Measurements from ENCODE around the gene METTL4. TPM values are rescaled to one million over a fixed set of nuclear protein-coding genes. Genes with fewer than 3 reads are reported as not detected.
"Not testable (repeated sequence)": the region's sequence is repeated elsewhere in the genome, so short reads cannot be mapped to it uniquely, and the experiment has no call there.

Gene METTL4
- total RNA-seq, 4 donors from 2014 or later, result 2.2 to 14.0 (median 5.4) TPM

GRCh38 chr18:2532797-2533196, 38.5 kb downstream of the METTL4 start:
- no peak for DNase-seq
- intact Hi-C loops (cut with DNase I; ENCODE audit: low total_unique reads), result no loop called here
- Histone ChIP-seq H3K27me3 (no peaks in the 10 kb centered on the region), H3K4me3 (no peak overlapping the region), H3K9me3 (no peaks in the 10 kb centered on the region), H3K4me1 (no peaks in the 10 kb centered on the region), H3K36me3 (peaks cover 0 to 4% (median 0%) of the 10 kb centered on the region in 4 donors), H3K27ac (no peak overlapping the region)
- in situ Hi-C loops (cut with MboI; ENCODE audit: low pct_ligation_motif_present in 1 of 4, low pct_unique_long_range_greater_than_20kb in 1 of 4, low sequenced_read_pairs in 3 of 4), result loop anchor here in 2 of 4 donors (25.0 kb wide), 4 partner anchors 195 to 1670 kb away; no protein-coding TSS in a partner anchor
- 88 to 99% methylated on average over 2 of the region's 2 CpGs for WGBS, 2 donors (ENCODE audit: low coverage in 1 of 2)
- TF ChIP-seq CTCF (IDR thresholded peaks at IDR 0.05) (no peak), POLR2AphosphoS5 (IDR thresholded peaks at IDR 0.05) (no peak), POLR2A (IDR thresholded peaks at IDR 0.05) (no peak), EP300 (IDR thresholded peaks at IDR 0.05; ENCODE audit: low read depth) (no peak)

GRCh38 chr18:2531751-2532150, 39.6 kb downstream of the METTL4 start:
- TF ChIP-seq EP300 (IDR thresholded peaks at IDR 0.05; ENCODE audit: low read depth) (no peak), POLR2AphosphoS5 (IDR thresholded peaks at IDR 0.05) (no peak), POLR2A (IDR thresholded peaks at IDR 0.05) (no peak), CTCF (IDR thresholded peaks at IDR 0.05) (no peak)
- no peaks in the 10 kb centered on the region for H3K36me3 ChIP-seq
- no peaks in the 10 kb centered on the region for H3K27me3 ChIP-seq
- intact Hi-C loops (cut with DNase I; ENCODE audit: low total_unique reads) (no loop called here), in situ Hi-C loops (cut with MboI; ENCODE audit: low pct_ligation_motif_present in 1 of 4, low pct_unique_long_range_greater_than_20kb in 1 of 4, low sequenced_read_pairs in 3 of 4) (loop anchor here in 2 of 4 donors (25.0 kb wide), 4 partner anchors 194 to 1669 kb away; no protein-coding TSS in a partner anchor)
- DNase-seq, result no peak
- no peak overlapping the region for H3K4me3 ChIP-seq
- no peaks in the 10 kb centered on the region for H3K9me3 ChIP-seq
- H3K4me1 ChIP-seq, result no peaks in the 10 kb centered on the region
- no peak overlapping the region for H3K27ac ChIP-seq
- WGBS, 2 donors (ENCODE audit: low coverage in 1 of 2), result 89% methylated on average over 2 of the region's 2 CpGs; no CpG with 5 or more reads in 1 of the 2 donors

- TF ChIP-seq EP300 (IDR thresholded peaks at IDR 0.05; ENCODE audit: low read depth) (no peak), POLR2AphosphoS5 (IDR thresholded peaks at IDR 0.05) (no peak), POLR2A (IDR thresholded peaks at IDR 0.05) (no peak), CTCF (IDR thresholded peaks at IDR 0.05) (no peak)
- Histone ChIP-seq H3K27me3 (no peaks in the 10 kb centered on the region), H3K4me3 (no peak overlapping the region), H3K27ac (no peak overlapping the region), H3K9me3 (no peaks in the 10 kb centered on the region), H3K36me3 (no peaks in the 10 kb centered on the region), H3K4me1 (no peaks in the 10 kb centered on the region)
- WGBS, 2 donors (ENCODE audit: low coverage in 1 of 2), result 96 to 100% methylated on average over 2 to 7 of the region's 7 CpGs
- in situ Hi-C loops (cut with MboI; ENCODE audit: low pct_ligation_motif_present in 1 of 4, low pct_unique_long_range_greater_than_20kb in 1 of 4, low sequenced_read_pairs in 3 of 4) (loop anchor here in 2 of 4 donors (25.0 kb wide), 4 partner anchors 192 to 1667 kb away; no protein-coding TSS in a partner anchor), intact Hi-C loops (cut with DNase I; ENCODE audit: low total_unique reads) (no loop called here)
- DNase-seq, result no peak
Observed at GRCh38 chr18:2529154-2529553, 42.2 kb downstream of the METTL4 start.

- no peak for TF ChIP-seq POLR2A (IDR thresholded peaks at IDR 0.05)
- TF ChIP-seq POLR2AphosphoS5 (IDR thresholded peaks at IDR 0.05), result no peak
- TF ChIP-seq CTCF (IDR thresholded peaks at IDR 0.05), result no peak
- no peak for TF ChIP-seq EP300 (IDR thresholded peaks at IDR 0.05; ENCODE audit: low read depth)
- Histone ChIP-seq H3K27ac (no peak overlapping the region), H3K4me3 (no peak overlapping the region), H3K4me1 (no peaks in the 10 kb centered on the region), H3K9me3 (no peaks in the 10 kb centered on the region), H3K36me3 (no peaks in the 10 kb centered on the region), H3K27me3 (no peaks in the 10 kb centered on the region)
- intact Hi-C loops (cut with DNase I; ENCODE audit: low total_unique reads), result no loop called here
- WGBS, 2 donors (ENCODE audit: low coverage in 1 of 2), result 20 to 48% methylated on average over 1 to 2 of the region's 2 CpGs
- in situ Hi-C loops (cut with MboI; ENCODE audit: low pct_ligation_motif_present in 1 of 4, low pct_unique_long_range_greater_than_20kb in 1 of 4, low sequenced_read_pairs in 3 of 4), result loop anchor here in 2 of 4 donors (25.0 kb wide), 4 partner anchors 189 to 1664 kb away; no protein-coding TSS in a partner anchor
- no peak for DNase-seq
Observed at GRCh38 chr18:2526329-2526728, 45.0 kb downstream of the METTL4 start.

- intact Hi-C loops (cut with DNase I; ENCODE audit: low total_unique reads); DNase-seq; H3K4me1 ChIP-seq; H3K27me3 ChIP-seq; H3K9me3 ChIP-seq; H3K27ac ChIP-seq; H3K36me3 ChIP-seq; H3K4me3 ChIP-seq: not testable (repeated sequence)
- in situ Hi-C loops (cut with MboI; ENCODE audit: low pct_ligation_motif_present in 1 of 4, low pct_unique_long_range_greater_than_20kb in 1 of 4, low sequenced_read_pairs in 3 of 4), result loop anchor here in 2 of 4 donors (25.0 kb wide), 4 partner anchors 187 to 1662 kb away; no protein-coding TSS in a partner anchor
- 26 to 37% methylated on average over 2 of the region's 2 CpGs for WGBS, 2 donors (ENCODE audit: low coverage in 1 of 2)
Observed at GRCh38 chr18:2524794-2525198, 46.5 kb downstream of the METTL4 start.

Measured in transverse colon (tissue), 4 donors.